HL-60/S4 treated with phorbol 12-myristate 13-acetate at 8.2 ng/mL for 4 days and 3 days (cell line): Measurements from ENCODE around the gene ROR1.

Source experiments
- in situ Hi-C: fragments of 300-500 bp; cut with MboI; formaldehyde crosslinking; loops from 2 replicates; pipeline ENCODE4 v1.15.0; 2022; ENCODE audit warnings: low sequenced_read_pairs

ROR1 gene

GRCh38 chr1:63849149-63849548 lies 75.3 kb downstream of the ROR1 start:
- in situ Hi-C loops = no loop called here

DNA sequence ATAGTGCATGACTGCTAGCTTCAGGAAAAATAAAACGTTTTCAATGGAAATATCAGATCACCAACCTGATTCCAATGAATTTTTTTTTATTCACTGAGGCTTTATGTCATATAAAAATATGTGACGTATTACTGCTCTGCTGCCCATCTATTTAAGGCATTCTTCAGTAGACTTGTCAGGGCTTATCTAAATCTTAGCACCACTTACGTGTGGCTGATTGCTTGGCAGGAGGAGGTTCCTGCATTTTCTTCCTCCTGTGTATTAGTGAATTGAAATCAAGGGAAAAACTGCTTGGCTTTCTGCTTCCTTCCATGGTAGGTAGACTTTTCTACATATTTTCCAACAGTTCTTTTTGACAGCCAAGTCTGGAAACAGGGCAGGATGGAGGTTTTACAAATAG lies 80.3 kb downstream of the ROR1 start:
- in situ Hi-C loops = no loop called here

GRCh38 chr1:63855942-63856341 lies 82.1 kb downstream of the ROR1 start:
- in situ Hi-C loops = no loop called here

DNA sequence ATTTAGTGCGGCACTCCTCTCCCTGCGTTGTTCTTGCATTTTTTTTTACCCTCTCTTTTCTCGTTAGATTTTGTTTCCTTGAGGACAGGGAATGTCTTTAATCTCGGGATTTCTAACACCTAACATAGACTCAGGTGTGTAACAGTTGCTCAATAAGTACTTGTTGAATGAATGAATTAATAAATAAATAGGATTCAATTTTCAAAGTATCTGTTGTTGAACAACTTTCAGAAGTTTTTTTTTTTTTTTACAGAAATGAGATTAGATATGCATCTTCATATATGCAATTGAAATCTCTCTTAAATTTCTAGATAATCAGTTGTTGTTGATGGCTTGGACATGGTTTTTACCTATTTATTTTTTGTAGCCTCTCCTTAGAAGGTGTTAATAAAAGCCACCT lies 83.1 kb downstream of the ROR1 start:
- in situ Hi-C loops = no loop called here

DNA sequence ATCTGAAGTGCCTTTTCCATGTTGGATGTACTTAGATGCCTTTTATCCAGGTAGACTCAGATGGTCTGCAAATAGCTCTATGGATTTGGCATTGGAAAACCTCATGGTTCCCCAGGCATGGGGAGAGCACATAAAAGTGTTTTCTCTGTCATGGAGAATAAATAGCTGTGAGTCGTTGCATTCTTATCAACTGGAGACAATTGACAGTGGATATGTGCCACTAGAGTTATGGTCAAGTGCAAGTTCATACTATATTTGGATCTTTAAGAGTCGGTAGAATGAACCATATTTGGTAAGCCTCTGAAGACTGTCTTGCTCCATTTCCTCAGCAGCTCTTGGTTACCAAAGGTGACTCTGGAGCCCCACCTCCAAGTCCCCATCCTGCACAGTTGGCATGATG lies 83.7 kb downstream of the ROR1 start:
- in situ Hi-C loops = no loop called here

GRCh38 chr1:63858153-63858552 lies 84.3 kb downstream of the ROR1 start:
- in situ Hi-C loops = no loop called here

GRCh38 chr1:63859480-63860275 lies 85.9 kb downstream of the ROR1 start:
- in situ Hi-C loops = no loop called here

DNA sequence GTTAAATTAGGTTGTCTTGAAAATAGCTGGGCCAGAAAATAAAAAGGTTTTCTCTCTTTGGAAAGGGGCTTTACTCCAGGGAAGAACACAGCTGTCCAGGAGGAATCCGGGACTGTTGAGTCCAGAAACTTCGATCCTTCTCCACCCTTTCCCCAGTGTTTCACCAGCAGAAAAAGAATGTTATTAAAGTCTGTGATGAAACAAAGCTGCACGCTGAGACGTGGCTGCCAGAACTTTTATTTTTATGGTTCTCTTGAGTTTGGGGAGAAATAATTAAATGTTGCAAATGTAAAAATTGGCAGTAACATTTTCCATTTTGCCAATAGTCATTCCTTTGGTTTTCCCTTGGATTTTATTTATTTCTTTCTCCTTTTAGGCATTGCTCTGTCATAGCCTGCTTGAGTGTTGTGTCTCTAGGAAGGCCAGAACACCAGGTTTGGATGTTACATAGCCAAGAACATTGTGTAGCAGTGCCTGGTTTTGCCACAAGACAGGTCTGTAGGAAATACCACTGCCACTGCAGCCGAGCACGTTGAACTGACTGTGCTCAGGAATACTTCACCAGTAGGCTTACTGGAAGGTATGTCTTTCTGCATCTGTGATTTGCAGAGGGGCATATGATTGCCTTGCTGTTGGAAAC lies 87.4 kb downstream of the ROR1 start:
- in situ Hi-C loops = no loop called here

DNA sequence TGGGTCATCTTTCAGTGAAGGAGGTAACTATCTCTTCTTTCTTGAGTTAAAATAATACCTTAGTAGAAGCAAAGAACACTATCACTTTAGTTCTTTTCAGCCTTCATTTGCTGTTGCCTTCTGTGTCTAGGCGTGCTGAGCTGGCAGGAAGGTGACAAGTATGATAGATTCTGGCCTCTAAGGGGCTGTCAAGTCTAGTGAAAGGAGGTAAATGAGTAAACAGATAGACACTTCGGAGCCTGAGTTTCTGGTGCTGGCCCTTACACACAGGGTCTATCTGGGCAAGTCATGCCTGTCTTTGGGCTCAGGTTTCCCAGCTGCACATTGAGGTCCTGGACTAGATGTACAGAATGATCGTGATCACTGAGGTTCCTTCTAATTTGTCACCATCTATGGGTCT lies 89.3 kb downstream of the ROR1 start:
- in situ Hi-C loops = no loop called here

DNA sequence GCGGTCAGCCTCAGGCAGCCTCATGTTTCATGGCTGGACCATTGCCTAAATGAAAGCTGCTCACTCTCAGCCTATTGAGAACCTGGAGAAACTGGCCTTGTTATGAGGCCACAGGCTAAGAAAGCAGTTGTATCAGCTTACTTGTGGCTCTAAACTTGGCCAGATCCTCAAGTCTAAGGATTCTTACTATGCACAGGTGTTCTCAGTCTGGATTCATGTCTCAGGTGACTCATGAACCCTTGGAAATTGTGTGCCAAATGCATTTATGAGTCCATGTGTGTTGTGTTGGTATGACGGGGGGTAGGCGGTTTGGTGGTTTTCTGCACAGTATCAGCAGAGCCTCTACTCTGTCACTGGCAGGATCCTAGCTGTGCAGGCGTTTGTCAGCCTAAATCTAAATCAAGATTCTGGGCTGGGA lies 90.4 kb downstream of the ROR1 start:
- in situ Hi-C loops = no loop called here

DNA sequence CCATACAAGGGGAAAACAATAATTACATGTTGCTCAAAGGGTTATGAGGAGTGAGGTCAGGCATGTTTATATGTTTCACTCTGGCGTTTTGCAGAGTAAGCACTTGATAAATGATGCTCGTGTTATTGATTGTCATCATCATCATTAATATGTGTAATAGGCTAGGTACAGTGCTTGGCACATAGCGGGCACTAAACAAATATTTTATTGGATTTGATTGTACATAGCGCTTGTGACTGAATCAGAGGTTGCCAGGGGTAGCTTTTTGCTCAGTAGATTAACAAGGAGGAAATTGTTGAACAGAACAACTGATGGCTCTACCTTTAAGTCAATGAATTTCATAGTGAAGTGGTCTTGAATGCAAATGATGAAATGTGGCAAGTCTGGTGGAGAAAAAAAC lies 91.7 kb downstream of the ROR1 start:
- in situ Hi-C loops = no loop called here

DNA sequence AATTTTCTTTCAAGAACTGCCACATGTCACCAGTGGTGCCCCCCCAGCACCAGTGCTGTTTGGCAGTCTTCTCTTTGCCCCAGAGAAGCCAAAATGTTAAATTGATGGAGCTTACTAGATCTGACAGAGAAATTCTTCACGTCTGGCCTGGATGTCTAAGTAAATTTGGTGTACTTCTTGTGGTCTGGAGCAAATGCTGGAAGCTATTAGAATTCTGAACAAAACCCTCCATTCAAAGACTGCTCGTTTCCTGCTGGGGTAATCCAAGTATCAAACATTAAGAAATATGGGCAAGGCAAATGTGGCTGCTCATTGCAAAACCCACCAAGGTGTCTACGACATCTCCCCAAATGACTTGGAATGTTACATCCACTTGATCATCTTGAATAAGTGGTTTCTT lies 92.3 kb downstream of the ROR1 start:
- in situ Hi-C loops = no loop called here

DNA sequence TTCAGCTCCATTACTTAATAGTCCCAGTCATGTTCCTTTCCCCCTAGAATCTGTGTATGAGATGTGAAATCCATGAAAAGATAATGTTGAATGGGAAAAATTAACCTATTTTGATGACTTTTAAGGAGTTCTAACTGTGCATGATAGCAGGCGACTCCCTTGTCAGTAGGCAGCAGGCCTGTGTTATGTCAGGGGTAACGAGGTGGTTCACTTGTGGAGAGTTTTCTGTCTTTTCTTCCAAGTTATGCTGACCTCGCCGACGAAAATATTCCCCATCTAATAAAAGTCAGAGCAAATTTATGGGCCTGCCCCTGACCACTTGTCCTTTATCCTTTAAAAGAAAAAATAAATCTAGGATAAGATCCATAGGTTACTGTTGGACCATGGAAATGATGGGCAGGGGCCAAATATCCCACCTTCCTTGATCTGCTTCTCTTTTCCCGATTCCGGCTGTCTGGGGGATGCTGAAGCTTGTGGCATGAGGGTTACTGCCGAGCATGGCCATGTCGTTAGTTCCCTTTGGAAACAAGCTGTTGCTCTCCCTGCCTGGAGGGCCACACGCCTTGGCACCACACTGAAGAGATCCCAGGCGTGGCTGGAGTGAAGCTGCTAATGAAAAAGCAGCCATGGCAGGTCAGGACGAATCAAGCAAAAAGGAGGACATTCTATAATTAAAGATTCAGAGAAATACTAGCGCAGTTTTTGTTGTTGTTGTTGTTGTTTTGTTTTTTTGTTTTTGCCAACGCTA lies 93.8 kb downstream of the ROR1 start:
- in situ Hi-C loops = no loop called here

DNA sequence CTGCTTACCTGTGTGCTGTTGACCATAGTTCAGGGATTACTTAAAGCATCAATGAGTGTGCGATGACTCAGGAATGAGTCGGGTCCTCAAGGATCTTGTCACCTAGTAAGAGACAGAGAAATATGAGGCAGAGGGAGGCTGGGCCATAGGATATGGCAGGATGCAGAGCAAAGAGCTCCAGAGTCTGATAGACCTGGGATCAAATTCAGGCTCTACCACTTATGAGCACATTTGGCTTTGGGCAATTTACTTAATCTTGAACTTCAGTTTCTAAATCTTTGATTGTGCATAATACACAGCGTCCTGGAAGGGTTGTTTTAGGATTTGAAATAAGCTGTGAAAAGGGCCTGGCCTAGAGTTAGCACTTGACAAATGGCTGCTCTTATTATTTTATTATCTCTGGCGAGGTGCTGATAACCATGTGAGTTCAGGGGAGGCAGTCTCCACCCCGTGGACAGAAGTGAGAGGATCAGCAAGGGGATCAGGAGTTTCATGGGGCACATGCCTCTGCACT lies 94.5 kb downstream of the ROR1 start:
- in situ Hi-C loops = no loop called here

DNA sequence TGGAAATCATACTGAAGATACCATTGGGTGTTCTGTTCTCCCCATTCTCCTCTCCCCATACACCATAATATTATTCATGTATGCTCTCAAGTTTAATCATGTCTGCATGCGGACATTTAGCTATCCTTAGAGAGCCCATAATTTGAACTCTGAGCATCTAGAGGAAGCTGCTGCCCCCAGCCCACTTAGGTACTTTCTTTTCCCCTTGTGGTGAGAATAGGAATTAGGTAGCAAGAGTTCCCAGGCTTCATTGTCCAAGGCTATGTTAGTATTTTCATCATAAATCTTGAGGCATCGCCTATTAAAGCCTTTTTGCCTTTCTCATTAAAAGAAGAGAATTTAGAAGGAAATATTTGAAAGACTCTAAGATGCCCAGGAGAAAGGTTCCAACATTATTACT lies 96.3 kb downstream of the ROR1 start:
- in situ Hi-C loops = no loop called here

DNA sequence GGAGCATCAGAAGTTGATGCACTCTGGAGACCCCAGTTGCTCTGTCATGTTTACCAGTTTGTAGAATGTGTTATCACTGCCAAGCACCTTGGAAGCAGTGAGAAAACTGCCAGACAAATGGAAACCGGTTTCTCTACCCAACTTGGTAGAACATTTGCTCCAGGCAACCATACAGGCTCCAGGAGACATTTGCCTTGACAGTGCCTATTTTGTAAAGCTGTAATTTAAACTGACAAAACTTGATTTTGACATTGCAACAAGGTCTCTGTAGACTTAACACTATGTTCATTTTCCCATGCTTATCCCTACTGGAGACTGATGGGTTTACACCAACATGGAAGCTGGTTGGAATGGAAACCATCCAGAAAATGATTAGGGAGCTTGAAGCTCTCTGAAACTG lies 97.6 kb downstream of the ROR1 start:
- in situ Hi-C loops = no loop called here

DNA sequence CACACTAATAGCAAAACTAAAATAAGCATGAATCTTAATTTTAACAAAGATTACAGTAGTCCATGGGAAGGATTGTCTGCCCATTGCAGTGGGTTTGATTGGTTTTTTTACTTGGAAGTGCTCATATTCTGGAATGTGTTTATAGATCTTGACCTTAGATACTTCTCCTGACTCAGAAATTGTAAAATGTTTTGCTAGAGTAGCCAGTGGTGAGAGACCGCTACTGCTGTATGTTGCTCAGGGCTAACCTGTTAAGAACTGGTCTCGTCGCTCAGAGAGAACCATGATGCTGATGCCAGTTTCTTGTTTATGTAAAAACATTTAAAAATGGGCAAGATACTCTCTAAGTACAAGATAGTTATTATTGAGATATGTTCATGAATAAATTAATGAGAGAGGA lies 99.9 kb downstream of the ROR1 start:
- in situ Hi-C loops = no loop called here

DNA sequence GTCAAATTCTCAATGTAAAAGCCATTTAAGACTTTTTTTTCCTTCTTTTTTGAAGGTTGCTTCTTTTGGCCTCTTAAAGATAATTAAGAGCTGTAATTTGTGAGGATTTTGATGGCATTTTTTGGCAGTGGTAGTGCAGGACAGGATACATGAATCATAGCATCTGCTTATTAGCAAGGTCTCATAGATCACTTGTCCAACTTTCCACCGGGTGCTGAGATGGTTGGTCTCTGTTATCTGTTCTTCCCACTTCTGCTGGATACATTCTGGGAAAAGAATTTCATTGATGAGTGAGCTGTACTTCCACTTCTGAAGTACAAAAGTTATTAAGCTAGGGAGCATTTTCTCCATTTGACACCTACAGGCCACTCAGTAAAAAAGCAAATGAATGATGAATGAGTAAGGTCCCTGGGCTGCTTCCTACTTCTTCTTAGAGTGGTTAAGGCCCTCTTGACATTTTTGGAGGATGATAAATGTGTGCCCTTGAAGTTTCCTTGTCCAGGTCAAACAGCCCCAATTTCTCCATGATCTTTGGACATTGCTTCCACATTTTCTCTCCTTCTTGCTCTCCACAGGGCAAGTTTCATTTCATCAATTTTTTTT lies 100.6 kb downstream of the ROR1 start:
- in situ Hi-C loops = no loop called here

- in situ Hi-C loops = no loop called here
Observed at GRCh38 chr1:63875636-63876035, 101.8 kb downstream of the ROR1 start.

DNA sequence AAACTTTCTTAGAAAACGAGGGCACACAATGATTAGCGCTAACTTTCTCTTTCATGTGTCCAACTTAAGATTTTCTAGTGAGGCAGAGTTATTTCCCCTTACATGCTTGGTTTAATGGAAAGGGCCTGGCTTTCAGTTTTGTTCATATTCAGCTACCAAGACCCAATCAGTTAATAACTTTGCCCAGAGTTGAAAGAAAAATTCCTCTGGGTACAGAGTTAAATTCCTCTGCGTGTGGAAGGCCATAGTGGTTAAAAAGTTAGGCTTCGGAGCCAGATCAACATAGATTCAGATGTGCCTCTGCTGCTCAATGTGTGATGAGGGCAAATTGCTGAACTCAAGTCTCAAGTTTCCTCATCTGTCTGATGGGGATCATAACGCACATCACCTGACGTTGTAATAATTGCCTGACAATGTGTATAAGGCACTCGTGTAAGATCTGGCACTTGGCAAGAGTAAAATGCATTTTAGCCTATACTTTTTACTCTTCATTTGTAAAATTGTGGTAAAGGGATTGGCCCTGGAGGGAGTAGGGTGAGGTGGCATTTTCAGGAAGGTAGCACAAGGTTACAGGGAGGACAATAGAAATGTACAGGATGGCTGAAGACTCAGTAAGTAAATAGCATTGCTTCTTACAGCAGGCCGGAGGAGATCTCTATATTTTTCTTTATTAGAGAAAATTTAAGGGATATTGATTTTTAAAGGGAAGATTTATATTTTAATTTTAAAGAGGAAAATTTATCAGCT lies 103.4 kb downstream of the ROR1 start:
- in situ Hi-C loops = no loop called here

DNA sequence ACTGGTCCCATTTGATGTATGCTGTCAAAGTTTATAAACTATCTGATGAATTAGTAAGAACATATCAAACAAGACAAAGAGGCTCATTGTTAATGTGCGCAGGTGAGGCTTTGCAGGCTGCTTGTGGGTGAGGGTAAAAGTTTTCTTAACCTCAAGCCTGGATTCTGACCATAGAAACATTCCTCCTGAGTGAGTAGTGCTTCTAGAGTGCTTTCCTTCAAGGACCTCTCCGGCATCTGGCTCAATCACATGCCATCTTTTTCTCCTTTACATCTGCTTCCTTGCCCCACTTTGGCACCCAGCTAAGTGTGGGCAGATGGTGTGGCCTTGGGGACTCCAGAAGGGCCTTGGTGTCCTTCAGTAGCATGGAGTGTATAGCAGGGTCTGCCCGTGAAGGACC lies 104.0 kb downstream of the ROR1 start:
- in situ Hi-C loops = no loop called here
